HAP-1 (cell line): Measurements from ENCODE around the gene CECR2.
"Not testable (repeated sequence)": the region's sequence is repeated elsewhere in the genome, so short reads cannot be mapped to it uniquely, and the experiment has no call there.

Experiments
- DNase-seq, 2 experiments: peaks; one replicate each; pipeline ENCODE4 v3.0.0-alpha.2; 2016 to 2020; ENCODE audit warnings: low spot score in 2 of 2
- H3K27me3 ChIP-seq: fragments of 250-450 bp; sonication (Bioruptor Pico); 2 replicates; pipeline ENCODE4 v1.5.1; 2020; ENCODE audit warnings: low read depth, mild to moderate bottlenecking, moderate library complexity
- H3K36me3 ChIP-seq: fragments of 250-450 bp; sonication (Bioruptor Pico); replicated peaks from 2 replicates; pipeline ENCODE4 v1.5.1; 2020; ENCODE audit warnings: mild to moderate bottlenecking
- H3K4me1 ChIP-seq: fragments of 250-450 bp; sonication (Bioruptor Pico); 2 replicates; pipeline ENCODE4 v1.5.1; 2020; ENCODE audit warnings: mild to moderate bottlenecking
- H3K4me3 ChIP-seq: fragments of 250-450 bp; sonication (Bioruptor Pico); 2 replicates; pipeline ENCODE4 v1.5.1; 2020; ENCODE audit warnings: mild to moderate bottlenecking, moderate library complexity
- H3K9me3 ChIP-seq: fragments of 250-450 bp; sonication (Bioruptor Pico); 2 replicates; pipeline ENCODE4 v1.5.1; 2020; ENCODE audit warnings: mild to moderate bottlenecking, moderate library complexity
- in situ Hi-C: fragments of 300-500 bp; cut with MboI; formaldehyde crosslinking; loops from 3 replicates; pipeline ENCODE4 v1.14.3; 2020; ENCODE audit warnings: low sequenced_read_pairs, inconsistent platforms, mixed read lengths

CECR2 gene

DNA sequence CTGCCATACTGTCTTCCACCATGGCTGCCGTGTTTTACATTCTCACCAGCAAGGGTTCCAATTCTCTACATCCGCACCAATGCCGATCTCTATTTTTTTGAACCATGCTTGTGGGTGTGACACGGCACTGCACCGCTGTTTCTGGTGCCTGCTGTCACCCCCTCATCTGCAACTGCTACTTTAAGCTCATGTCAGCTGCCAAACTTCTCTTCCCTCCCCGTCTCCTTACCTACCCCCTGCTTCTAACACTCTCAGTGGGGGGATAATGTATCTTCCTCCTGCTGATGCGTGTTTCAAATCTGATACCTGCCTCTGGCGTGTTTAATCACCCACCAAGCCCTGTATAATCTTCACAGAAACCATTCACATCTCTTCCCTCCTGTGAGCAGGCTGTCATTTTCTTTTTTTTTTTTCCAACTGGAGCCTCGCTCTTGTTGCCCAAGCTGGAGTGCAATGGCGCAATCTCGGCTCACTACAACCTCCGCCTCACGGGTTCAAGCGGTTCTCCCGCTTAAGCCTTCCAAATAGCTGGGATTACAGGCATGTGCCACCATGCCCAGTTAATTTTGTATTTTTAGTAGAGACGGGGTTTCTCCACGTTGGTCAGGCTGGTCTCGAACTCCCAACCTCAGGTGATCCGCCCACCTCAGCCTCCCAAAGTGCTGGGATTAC, 196.9 kb downstream of the CECR2 start:
- DNase-seq, H3K36me3 ChIP-seq, H3K9me3 ChIP-seq, H3K27me3 ChIP-seq, in situ Hi-C loops, H3K4me3 ChIP-seq: not testable (repeated sequence)
- peaks cover 14% of the 10 kb centered on the region for H3K4me1 ChIP-seq

DNA sequence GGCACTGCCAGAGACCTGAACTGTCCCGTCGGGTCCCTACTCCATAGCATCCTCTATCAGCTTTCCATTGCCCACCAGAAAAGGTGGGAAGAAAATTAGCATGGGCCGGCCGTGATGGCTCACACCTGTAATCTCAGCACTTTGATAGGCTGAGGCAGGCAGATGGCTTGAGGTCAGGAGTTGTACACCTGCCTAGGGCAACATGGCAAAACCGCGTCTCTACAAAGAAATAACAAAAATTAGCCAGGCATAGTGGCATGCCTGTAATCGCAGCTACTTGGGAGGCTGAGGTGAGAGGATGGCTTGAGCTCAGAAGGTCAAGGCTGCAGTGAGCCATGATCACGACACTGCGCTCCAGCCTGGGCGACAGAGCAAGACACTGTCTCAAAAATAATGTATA, 197.5 kb downstream of the CECR2 start:
- in situ Hi-C loops, result no loop called here
- no peaks in the 10 kb centered on the region for H3K27me3 ChIP-seq
- peaks cover 14% of the 10 kb centered on the region for H3K4me1 ChIP-seq
- no peak overlapping the region for H3K4me3 ChIP-seq
- no peaks in the 10 kb centered on the region for H3K9me3 ChIP-seq
- DNase-seq, result no peak
- H3K36me3 ChIP-seq, result no peaks in the 10 kb centered on the region

DNA sequence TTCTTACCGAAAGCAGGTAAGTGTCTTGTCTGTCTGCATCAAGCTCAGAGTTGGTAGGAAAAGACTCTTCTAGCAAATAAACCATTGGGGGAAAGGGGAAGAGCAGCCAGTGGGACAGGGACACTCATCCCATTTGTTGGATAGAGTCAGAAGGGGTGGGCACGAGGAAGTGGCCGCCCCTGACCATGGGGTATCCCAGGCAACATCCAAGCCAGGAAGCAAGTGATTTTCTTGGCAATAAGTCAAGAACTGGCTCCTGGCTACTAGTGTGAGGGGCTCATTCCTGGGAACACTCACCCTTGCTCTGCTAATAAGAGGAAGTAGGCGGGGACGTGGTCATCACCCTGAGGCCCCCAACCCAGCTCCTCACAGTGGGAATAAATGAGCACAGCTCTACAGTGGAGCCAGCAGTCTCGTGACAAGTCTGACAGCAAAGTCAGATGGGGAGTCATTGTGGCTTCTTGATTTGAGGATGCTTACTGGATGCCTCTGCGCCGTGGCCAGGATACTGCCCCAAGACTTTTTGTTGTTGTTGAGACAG, 200.8 kb downstream of the CECR2 start:
- Histone ChIP-seq H3K9me3 (no peaks in the 10 kb centered on the region), H3K4me3 (no peak overlapping the region), H3K4me1 (no peaks in the 10 kb centered on the region), H3K27me3 (no peaks in the 10 kb centered on the region), H3K36me3 (no peaks in the 10 kb centered on the region)
- in situ Hi-C loops, result no loop called here
- DNase-seq, result no peak

DNA sequence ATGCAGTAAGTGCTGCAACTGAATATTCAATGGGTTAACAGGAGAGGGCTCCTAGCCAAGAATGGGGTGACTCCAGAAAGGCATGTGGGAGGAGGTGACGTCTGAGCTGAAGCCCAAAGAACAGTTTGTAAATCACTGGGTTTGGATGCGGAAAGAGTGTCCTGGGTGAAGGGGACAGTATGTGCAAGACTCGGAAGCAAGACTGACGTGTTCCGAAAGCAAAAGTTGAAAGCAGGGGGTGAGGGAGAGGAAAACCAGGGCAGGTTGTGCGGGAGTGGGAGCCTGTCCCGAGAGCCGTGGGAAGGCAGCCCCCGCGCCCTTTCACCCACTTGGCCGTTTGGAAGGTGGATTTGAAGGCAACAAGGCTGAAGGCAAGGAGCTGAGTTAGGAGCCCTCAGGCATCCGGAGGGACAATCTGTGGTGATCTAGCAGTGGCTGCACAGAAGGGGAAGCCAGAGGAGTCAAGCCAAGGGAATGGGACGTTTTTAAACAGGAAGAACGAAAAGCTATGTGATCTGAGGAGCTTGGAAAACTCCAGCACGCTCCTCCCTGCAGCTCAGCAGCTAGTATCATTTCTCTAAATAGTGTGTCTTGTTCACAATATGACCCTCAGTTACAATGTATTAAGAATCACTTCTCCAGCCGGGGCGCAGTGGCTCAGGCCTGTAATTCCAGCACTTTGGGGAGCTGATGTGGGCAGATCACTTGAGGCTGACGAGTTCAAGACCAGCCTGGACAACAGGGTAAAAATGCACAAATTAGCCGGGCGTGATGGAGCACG, 201.8 kb downstream of the CECR2 start:
- H3K4me1 ChIP-seq, result no peaks in the 10 kb centered on the region
- no peaks in the 10 kb centered on the region for H3K9me3 ChIP-seq
- DNase-seq, result no peak
- in situ Hi-C loops, result no loop called here
- H3K36me3 ChIP-seq, result no peaks in the 10 kb centered on the region
- H3K27me3 ChIP-seq, result no peaks in the 10 kb centered on the region
- no peak overlapping the region for H3K4me3 ChIP-seq

DNA sequence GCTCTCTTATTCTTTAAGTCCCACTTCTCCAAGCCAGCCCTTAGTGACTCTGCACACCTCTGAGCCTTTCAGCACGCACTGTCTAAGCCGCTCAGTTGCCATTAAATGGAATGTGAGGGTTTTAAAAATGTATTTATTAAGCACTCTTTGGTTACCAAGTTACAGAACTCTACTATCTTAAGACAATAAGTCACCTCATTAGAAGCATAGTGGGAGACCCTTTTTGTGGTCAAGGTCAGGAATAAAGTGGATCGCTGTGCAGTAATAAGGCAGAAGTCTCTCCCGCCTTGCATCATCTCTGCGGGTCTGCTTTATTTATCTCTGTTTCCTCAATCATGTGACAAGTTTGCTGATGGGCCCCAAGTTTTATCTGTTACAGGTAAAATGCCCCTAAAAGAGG, 205.9 kb downstream of the CECR2 start:
- in situ Hi-C loops, result no loop called here
- Histone ChIP-seq H3K9me3 (no peaks in the 10 kb centered on the region), H3K36me3 (no peaks in the 10 kb centered on the region), H3K4me1 (no peaks in the 10 kb centered on the region), H3K4me3 (no peak overlapping the region), H3K27me3 (no peaks in the 10 kb centered on the region)
- DNase-seq, result no peak

DNA sequence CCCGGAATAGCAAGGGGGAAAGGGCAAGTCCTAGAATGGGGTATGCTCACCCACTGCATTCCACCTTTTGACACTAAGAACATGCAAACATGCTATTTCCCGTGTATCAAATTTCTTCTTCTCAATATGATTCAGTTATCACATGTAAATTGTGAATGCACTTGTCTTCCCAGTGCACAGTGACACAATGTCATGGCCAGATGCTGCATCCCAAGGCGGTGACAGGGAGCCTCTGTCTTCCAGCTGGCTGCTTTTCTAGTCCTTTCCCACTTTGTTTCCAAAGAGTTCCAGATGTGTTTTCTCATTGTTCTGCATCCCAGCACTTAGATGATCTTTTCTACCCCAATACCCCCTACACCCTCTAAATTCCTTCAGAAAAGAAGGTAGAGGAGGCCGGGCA, 206.4 kb downstream of the CECR2 start:
- H3K9me3 ChIP-seq, result no peaks in the 10 kb centered on the region
- H3K4me1 ChIP-seq, result no peaks in the 10 kb centered on the region
- no peaks in the 10 kb centered on the region for H3K36me3 ChIP-seq
- H3K4me3 ChIP-seq, result no peak overlapping the region
- no peaks in the 10 kb centered on the region for H3K27me3 ChIP-seq
- DNase-seq, result no peak
- in situ Hi-C loops, result no loop called here

DNA sequence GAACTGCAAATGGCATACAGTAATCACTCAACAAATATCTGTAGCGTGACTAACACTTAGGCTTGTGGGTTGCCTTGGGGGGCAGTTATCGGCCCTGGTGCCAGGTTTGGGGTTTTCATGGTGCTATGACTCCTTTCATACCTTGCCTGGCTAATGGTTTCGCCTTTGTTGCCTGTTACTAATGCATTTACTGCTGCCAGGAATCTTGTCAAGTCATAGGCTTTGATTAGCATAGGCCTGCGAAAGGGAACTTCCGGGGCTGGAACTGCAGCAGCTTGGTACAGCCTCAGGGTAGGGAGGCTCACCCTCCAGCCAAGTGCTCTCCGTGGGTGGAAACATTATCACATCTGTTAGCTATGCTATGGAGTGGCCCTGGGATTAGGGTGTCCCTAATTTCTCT, 207.2 kb downstream of the CECR2 start:
- H3K4me3 ChIP-seq, result no peak overlapping the region
- no peak for DNase-seq
- H3K36me3 ChIP-seq, result no peaks in the 10 kb centered on the region
- in situ Hi-C loops, result no loop called here
- no peaks in the 10 kb centered on the region for H3K27me3 ChIP-seq
- no peaks in the 10 kb centered on the region for H3K4me1 ChIP-seq
- no peaks in the 10 kb centered on the region for H3K9me3 ChIP-seq

DNA sequence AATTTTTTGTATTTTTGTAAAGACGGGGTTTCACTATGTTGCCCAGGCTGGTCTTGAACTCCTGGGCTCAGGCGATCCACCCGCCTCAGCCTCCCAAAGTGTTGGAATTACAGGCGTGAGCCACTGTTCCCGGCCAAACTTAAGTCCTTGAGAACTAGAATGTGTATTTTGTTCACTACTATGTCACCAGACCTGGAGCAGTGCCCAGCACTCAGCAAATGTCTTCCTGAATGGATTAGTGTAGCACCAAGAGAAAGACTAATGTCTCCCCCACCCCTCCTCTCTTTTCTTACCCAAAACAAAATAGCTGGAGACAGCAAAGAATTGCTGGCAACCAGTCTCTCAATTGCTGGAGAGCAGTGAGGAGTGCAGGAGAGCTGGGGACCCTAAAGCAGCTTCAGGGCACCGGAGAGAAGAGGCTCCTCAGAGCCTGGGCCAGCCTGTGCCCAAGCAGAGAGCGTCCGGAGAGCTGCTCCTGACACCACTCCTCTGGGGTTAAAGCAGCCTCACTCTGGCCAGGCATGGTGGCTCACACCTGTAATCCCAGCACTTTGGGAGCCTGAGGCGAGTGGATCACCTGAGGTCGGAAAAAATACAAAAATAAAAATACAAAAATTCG, 209.0 kb downstream of the CECR2 start:
- Histone ChIP-seq H3K27me3 (no peaks in the 10 kb centered on the region), H3K4me3 (no peak overlapping the region), H3K4me1 (no peaks in the 10 kb centered on the region), H3K9me3 (no peaks in the 10 kb centered on the region), H3K36me3 (no peaks in the 10 kb centered on the region)
- in situ Hi-C loops, result no loop called here
- DNase-seq, result peak in 1 of 2 experiments; percentile 41

DNA sequence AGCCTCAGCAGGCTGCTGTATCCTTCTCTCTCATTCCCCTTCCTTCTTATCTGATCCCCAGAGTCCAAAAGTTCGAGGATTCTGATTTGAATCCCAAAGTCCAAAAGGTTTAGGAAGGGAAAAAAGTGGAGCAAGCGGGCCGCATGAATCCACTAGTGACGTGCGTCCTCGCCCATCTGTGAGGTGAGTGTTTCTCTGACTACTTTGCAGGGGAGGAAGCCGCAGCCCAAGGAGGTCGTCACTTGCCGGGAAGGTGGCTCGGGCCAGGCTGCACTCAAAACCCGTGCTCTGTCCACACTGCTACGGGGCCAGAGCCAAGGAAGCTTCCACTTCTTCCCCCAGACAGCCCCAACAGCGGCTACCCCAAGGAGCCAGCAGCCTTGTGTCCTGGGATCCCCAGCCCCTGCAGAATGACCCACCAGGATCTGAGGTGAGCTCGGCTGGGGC, 210.3 kb downstream of the CECR2 start:
- in situ Hi-C loops, result no loop called here
- Histone ChIP-seq H3K27me3 (no peaks in the 10 kb centered on the region), H3K4me3 (no peak overlapping the region), H3K9me3 (no peaks in the 10 kb centered on the region), H3K4me1 (no peaks in the 10 kb centered on the region), H3K36me3 (no peaks in the 10 kb centered on the region)
- DNase-seq, result no peak

DNA sequence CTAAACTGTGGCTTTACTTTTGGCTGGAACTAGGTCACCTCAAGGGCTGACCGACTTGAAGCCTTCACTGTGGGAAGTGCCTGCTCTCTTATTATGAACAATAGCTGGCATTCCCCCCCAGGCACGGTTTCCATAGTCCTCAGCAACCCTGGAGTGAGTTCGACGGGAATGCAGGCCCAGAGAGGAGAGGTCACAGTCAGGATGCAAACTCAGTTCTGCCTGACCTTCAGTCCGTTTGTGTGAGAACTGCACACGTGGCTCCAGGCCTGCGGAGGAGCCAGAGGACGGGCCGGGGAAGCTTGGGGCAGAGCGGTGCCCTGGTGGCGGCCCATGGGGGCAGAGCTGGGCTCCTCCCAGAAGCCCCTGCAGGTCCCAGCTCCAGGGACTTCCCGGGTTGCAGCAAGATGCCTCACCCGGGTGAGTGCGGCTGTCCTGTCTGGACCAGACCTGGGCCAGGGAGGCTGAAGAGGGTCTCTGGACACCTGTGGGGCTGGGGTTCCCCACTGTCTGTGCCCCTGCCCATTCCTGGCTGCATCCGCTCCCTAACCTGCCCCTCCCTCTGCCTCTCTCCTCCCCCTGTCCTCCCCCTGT, 211.3 kb downstream of the CECR2 start:
- in situ Hi-C loops, result no loop called here

DNA sequence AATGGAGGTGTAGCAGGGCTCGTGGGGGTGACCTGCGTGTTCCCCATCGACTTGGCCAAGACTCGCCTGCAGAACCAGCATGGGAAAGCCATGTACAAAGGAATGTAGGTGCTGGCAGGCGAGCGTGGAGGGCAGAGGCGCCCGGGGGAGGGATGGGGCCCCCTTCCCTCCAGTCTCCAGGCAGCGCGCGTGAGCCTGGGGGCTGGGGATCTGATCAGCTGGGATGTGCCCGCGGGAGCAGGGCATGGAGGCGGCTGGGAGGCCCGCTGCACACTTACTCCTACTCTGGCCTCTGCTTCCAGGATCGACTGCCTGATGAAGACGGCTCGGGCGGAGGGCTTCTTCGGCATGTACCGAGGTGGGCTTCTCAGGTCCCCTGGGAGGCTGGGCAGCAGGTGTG, 211.8 kb downstream of the CECR2 start:
- DNase-seq, result no peak
- no peaks in the 10 kb centered on the region for H3K36me3 ChIP-seq
- no peaks in the 10 kb centered on the region for H3K4me1 ChIP-seq
- in situ Hi-C loops, result no loop called here
- no peak overlapping the region for H3K4me3 ChIP-seq
- H3K27me3 ChIP-seq, result no peaks in the 10 kb centered on the region
- H3K9me3 ChIP-seq, result no peaks in the 10 kb centered on the region

More for the DNA sequence above, 211.3 kb downstream of the CECR2 start:
- no peak for DNase-seq
- H3K4me3 ChIP-seq, result no peak overlapping the region
- H3K9me3 ChIP-seq, result no peaks in the 10 kb centered on the region
- no peaks in the 10 kb centered on the region for H3K36me3 ChIP-seq
- H3K4me1 ChIP-seq, result no peaks in the 10 kb centered on the region
- H3K27me3 ChIP-seq, result no peaks in the 10 kb centered on the region

DNA sequence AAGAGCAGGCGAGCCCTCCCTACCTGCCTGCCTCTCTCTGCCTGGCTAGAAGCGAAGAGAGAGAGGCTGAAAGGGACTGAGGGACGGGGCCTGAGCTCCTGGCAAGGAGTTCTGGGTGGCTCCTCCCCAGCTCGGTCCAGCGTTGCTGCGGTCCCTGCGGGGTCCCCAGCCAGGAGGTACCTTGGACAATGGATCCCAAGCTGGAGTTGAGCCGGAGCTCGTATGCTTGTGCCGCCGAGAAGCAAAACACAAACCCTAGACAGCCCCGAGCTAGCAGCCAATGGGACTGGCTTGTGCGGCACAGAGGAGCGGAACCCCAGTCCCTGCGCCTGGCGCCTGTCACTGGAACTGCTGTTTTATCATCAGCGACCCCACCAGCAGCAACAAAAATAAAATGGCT, 212.4 kb downstream of the CECR2 start:
- Histone ChIP-seq H3K9me3 (no peaks in the 10 kb centered on the region), H3K27me3 (no peaks in the 10 kb centered on the region), H3K4me3 (no peak overlapping the region), H3K4me1 (no peaks in the 10 kb centered on the region), H3K36me3 (no peaks in the 10 kb centered on the region)
- DNase-seq, result no peak
- in situ Hi-C loops, result no loop called here

DNA sequence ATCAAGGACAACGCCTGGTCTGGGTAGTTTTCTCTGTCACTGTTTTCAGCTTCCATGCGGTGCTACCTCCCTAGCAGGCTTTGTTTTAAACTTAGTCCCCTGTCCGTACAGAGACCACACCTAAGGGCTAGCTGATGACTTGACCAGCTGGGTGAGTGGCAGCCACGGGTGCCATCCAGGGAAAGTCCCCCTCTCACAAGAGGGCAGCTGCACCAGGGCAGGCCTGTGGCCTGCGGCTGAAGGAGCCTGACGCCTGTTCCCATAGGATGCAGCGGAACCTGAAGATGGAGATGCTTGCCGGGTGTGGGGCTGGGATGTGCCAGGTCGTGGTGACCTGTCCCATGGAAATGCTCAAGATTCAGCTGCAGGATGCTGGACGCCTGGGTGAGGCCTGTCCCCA, 213.9 kb downstream of the CECR2 start:
- no peaks in the 10 kb centered on the region for H3K36me3 ChIP-seq
- no peaks in the 10 kb centered on the region for H3K27me3 ChIP-seq
- in situ Hi-C loops, result no loop called here
- DNase-seq, result no peak
- H3K4me1 ChIP-seq, result no peaks in the 10 kb centered on the region
- H3K9me3 ChIP-seq, result no peaks in the 10 kb centered on the region
- no peak overlapping the region for H3K4me3 ChIP-seq
